Gastroesophageal sphincter (tissue), 3 donors: ENCODE measurements around the gene DOCK2.

Experiments used
- CTCF ChIP-seq, 4 experiments: fragments of 200-600 bp in 2 of 4; fragments of 450-650 bp in 2 of 4; sonication (generic) in 1 of 4; IDR thresholded peaks; one replicate each; pipeline ENCODE4 v1.5.1; 2017 to 2019; ENCODE audit warnings: antibody characterized with exemption in 4 of 4, mild to moderate bottlenecking in 2 of 4, moderate library complexity in 2 of 4
- POLR2A ChIP-seq, 2 donors: fragments of 450-650 bp; IDR thresholded peaks; one replicate each; pipeline ENCODE4 v1.6.1; 2017; ENCODE audit warnings: antibody characterized with exemption in 2 of 2, mild to moderate bottlenecking in 2 of 2, moderate library complexity in 1 of 2
- POLR2AphosphoS5 ChIP-seq: sonication (generic); formaldehyde crosslinking; IDR thresholded peaks from one replicate; pipeline ENCODE4 v1.6.1; 2017; ENCODE audit warnings: antibody characterized with exemption

GRCh38 chr5:170070556-170071412, 433.7 kb downstream of the DOCK2 start:
- TF ChIP-seq CTCF (IDR thresholded peaks at IDR 0.05) = peak in 2 of 4 experiments; percentile 11 to 58
- no peak for TF ChIP-seq POLR2A (IDR thresholded peaks at IDR 0.05)
- no peak for TF ChIP-seq POLR2AphosphoS5
